GM12878 (cell line): ENCODE measurements around the gene KLHL7. TPM values are rescaled to one million over a fixed set of nuclear protein-coding genes. Genes with fewer than 3 reads are reported as not detected.

Experiments used
- ATAC-seq: fragments of 200-7000 bp; cut with Tn5 transposase; 3 replicates; pipeline ENCODE4 v1.9.1; 2020; ENCODE audit warnings: mild to moderate bottlenecking, moderate library complexity
- Bru-seq: library from RNA; stranded (reverse); fragments of 400-500 nt; gene quantifications from one replicate; lab custom pipeline; 2021; lab: Mats Ljungman, UMichigan
- BruChase-seq, 2 experiments: library from RNA; stranded (reverse); fragments of 400-500 nt; gene quantifications; one replicate each; lab custom pipeline; 2021; lab: Mats Ljungman, UMichigan
- BruUV-seq: library from RNA; stranded (reverse); fragments of 400-500 nt; replicated peaks from 2 replicates; lab custom pipeline; 2021; lab: Mats Ljungman, UMichigan
- CTCF ChIA-PET: fragments of 300-600 bp; sonication (Branson Sonifier 250); formaldehyde crosslinking; extraction: SDS; loops from one replicate; lab custom pipeline; 2021; ENCODE audit warnings: inconsistent platforms; lab: Yijun Ruan, JAX
- POLR2A ChIA-PET: fragments of 350-600 bp; formaldehyde crosslinking; extraction: SDS; loops from one replicate; lab custom pipeline; 2021; ENCODE audit warnings: inconsistent platforms; lab: Charles Lee
- RAD21 ChIA-PET: fragments of 300-600 bp; sonication (Branson Sonifier 250); formaldehyde crosslinking; loops from one replicate; lab custom pipeline; 2023; ENCODE audit warnings: antibody characterized with exemption; ENCODE audit not compliant: unreplicated experiment; lab: Charles Lee
- SMC1A ChIA-PET: fragments of 300-600 bp; sonication (Branson Sonifier 250); formaldehyde crosslinking; loops from one replicate; lab custom pipeline; 2023; ENCODE audit not compliant: unreplicated experiment, uncharacterized antibody; lab: Charles Lee
- DNase-seq: peaks from one replicate; pipeline ENCODE4 v3.0.0-alpha.2; 2011; ENCODE audit warnings: low read depth, low spot score
- FAIRE-seq: peaks from 3 replicates; lab custom pipeline; 2011; peaks lifted over from hg19 to GRCh38; lab: Jason Lieb, UNC
- H2AFZ ChIP-seq: 2 replicates; pipeline ENCODE4 v1.6.0; 2011; ENCODE audit warnings: low read depth, low read length, control low read depth; ENCODE audit not compliant: control insufficient read depth
- H3K27ac ChIP-seq: 2 replicates; pipeline ENCODE4 v1.5.1; 2011; ENCODE audit warnings: control low read depth; ENCODE audit not compliant: control insufficient read depth, insufficient read depth
- H3K27me3 ChIP-seq, 2 experiments: replicated peaks in 1 of 2; 2 replicates each; pipeline versions ENCODE4 v1.6.0 to v1.6.1; 2011; ENCODE audit warnings: low read length in 1 of 2; ENCODE audit not compliant: control insufficient read depth in 2 of 2, insufficient read depth in 2 of 2
- H3K36me3 ChIP-seq, 2 experiments: 2 replicates each; pipeline ENCODE4 v1.5.1; 2011; ENCODE audit warnings: low read length in 1 of 2; ENCODE audit not compliant: control insufficient read depth in 2 of 2, insufficient read depth in 2 of 2
- H3K4me1 ChIP-seq: 2 replicates; pipeline ENCODE4 v1.6.1; 2011; ENCODE audit warnings: mild to moderate bottlenecking, low read length, moderate library complexity, mixed read lengths; ENCODE audit not compliant: control insufficient read depth, insufficient read depth
- H3K4me2 ChIP-seq: 2 replicates; pipeline ENCODE4 v1.6.0; 2011; ENCODE audit warnings: control low read depth; ENCODE audit not compliant: control insufficient read depth, insufficient read depth
- H3K4me3 ChIP-seq: fragments of 200-600 bp; sonication (generic); 2 replicates; pipeline ENCODE4 v1.5.1; 2016
- H3K79me2 ChIP-seq: 2 replicates; pipeline ENCODE4 v1.6.0; 2011; ENCODE audit warnings: low read length; ENCODE audit not compliant: control insufficient read depth, insufficient read depth
- H3K9ac ChIP-seq: 2 replicates; pipeline ENCODE4 v1.8.0; 2011; ENCODE audit warnings: low read length, control low read depth, mixed read lengths; ENCODE audit not compliant: control insufficient read depth, insufficient read depth
- H3K9me3 ChIP-seq: replicated peaks from 3 replicates; pipeline ENCODE4 v1.5.1; 2011; ENCODE audit warnings: mild to moderate bottlenecking, low read length; ENCODE audit not compliant: control insufficient read depth, insufficient read depth
- H4K20me1 ChIP-seq: 2 replicates; pipeline ENCODE4 v1.6.0; 2011; ENCODE audit not compliant: control insufficient read depth, insufficient read depth
- ATF7 ChIP-seq: fragments of 450-650 bp; IDR thresholded peaks from 2 replicates; pipeline ENCODE4 v1.6.1; 2016; ENCODE audit warnings: low read depth, mild to moderate bottlenecking
- BHLHE40 ChIP-seq, 2 experiments: fragments of 450-650 bp in 1 of 2; IDR thresholded peaks; 2 replicates each; pipeline ENCODE4 v1.6.1; 2011 to 2017; ENCODE audit warnings: low read depth in 2 of 2, borderline replicate concordance in 1 of 2, improper control_type of control experiment in 1 of 2, low read length in 1 of 2, mild to moderate bottlenecking in 1 of 2
- CBFB ChIP-seq: IDR thresholded peaks from 2 replicates; pipeline ENCODE4 v1.6.1; 2016; ENCODE audit warnings: antibody characterized with exemption, low read depth
- CREM ChIP-seq: IDR thresholded peaks from 2 replicates; pipeline ENCODE4 v1.6.1; 2014; ENCODE audit warnings: antibody characterized with exemption, low read depth
- ETV6 ChIP-seq, 2 experiments: fragments of 450-650 bp in 1 of 2; IDR thresholded peaks in 1 of 2; conservative IDR thresholded peaks in 1 of 2; 2 replicates each; pipeline ENCODE4 v1.6.1; 2014; ENCODE audit warnings: antibody characterized with exemption in 1 of 2, borderline replicate concordance in 1 of 2, low read depth in 1 of 2, mild to moderate bottlenecking in 1 of 2, moderate library complexity in 1 of 2
- GATAD2B ChIP-seq: fragments of 450-650 bp; conservative IDR thresholded peaks from 2 replicates; pipeline ENCODE4 v1.6.1; 2017; ENCODE audit warnings: low read depth, mild to moderate bottlenecking, moderate library complexity
- HCFC1 ChIP-seq: fragments of 150-350 bp; IDR thresholded peaks from 2 replicates; pipeline ENCODE4 v1.6.1; 2014; ENCODE audit warnings: low read length
- IRF5 ChIP-seq: fragments of 450-650 bp; IDR thresholded peaks from 2 replicates; pipeline ENCODE4 v1.6.1; 2017; ENCODE audit warnings: borderline replicate concordance
- JUNB ChIP-seq: IDR thresholded peaks from 2 replicates; pipeline ENCODE4 v1.6.1; 2016; ENCODE audit warnings: antibody characterized with exemption, mild to moderate bottlenecking
- MAX ChIP-seq: IDR thresholded peaks from 2 replicates; pipeline ENCODE4 v1.6.1; 2012; ENCODE audit warnings: low read depth, low read length, improper control_type of control experiment
- NFYA ChIP-seq: IDR thresholded peaks from 2 replicates; pipeline ENCODE4 v1.6.1; 2011; ENCODE audit warnings: low read depth, mild to moderate bottlenecking, low read length, improper control_type of control experiment, borderline replicate concordance
- NR2F1 ChIP-seq: fragments of 450-650 bp; conservative IDR thresholded peaks from 2 replicates; pipeline ENCODE4 v1.6.1; 2017; ENCODE audit warnings: mild to moderate bottlenecking
- POLR2AphosphoS5 ChIP-seq: IDR thresholded peaks from 2 replicates; pipeline ENCODE4 v1.6.1; 2011; ENCODE audit warnings: mild to moderate bottlenecking, low read length, inconsistent platforms
- SP1 ChIP-seq: IDR thresholded peaks from one replicate; pipeline ENCODE4 v1.6.1; 2011; ENCODE audit warnings: low read depth, low read length
- SRF ChIP-seq, 2 experiments: IDR thresholded peaks; 2 replicates each; pipeline ENCODE4 v1.6.1; 2011; ENCODE audit warnings: low read depth in 2 of 2, low read length in 2 of 2, mild to moderate bottlenecking in 1 of 2, moderate library complexity in 1 of 2
- TCF3 ChIP-seq: IDR thresholded peaks from 2 replicates; pipeline ENCODE4 v1.6.1; 2012; ENCODE audit warnings: low read depth, mild to moderate bottlenecking, low read length, borderline replicate concordance; ENCODE audit not compliant: insufficient read depth
- ZNF207 ChIP-seq: fragments of 450-650 bp; IDR thresholded peaks from 2 replicates; pipeline ENCODE4 v1.6.1; 2014; ENCODE audit warnings: antibody characterized with exemption, mild to moderate bottlenecking, borderline replicate concordance
- ZNF384 ChIP-seq: IDR thresholded peaks from 2 replicates; pipeline ENCODE4 v1.6.1; 2012; ENCODE audit warnings: low read depth, mild to moderate bottlenecking, low read length, improper control_type of control experiment, borderline replicate concordance
- WGBS: methylation state at CpG from one replicate; pipeline ENCODE4 v1.1.6; 2016; ENCODE audit warnings: low lambda C conversion rate; ENCODE audit not compliant: insufficient replicate concordance, insufficient coverage; ENCODE audit errors: missing lambda C conversion rate; 5-methylcytosine and 5-hydroxymethylcytosine counted together
- in situ Hi-C: fragments of 300-500 bp; cut with MboI; formaldehyde crosslinking; loops from 9 replicates; pipeline ENCODE4 v1.14.3; 2018; ENCODE audit warnings: mixed read lengths
- intact Hi-C: fragments of 100-400 bp; cut with micrococcal nuclease; formaldehyde crosslinking; loops from one replicate; pipeline ENCODE4 v1.14.2; 2022; ENCODE audit not compliant: unreplicated experiment
- long read RNA-seq, 2 experiments: library from polyadenylated mRNA; unstranded; transcript quantifications; one replicate each; pipeline ENCODE4 v2.0.0, GENCODE V29; 2019 to 2020
- polyA minus RNA-seq, 3 experiments: library from RNA; depleted of rRNA, polyadenylated mRNA; stranded (reverse); fragments of >200 nt; gene quantifications; 2 replicates each; pipeline ENCODE4 v1.2.3, GENCODE V29; 2011
- polyA plus RNA-seq, 11 experiments: library from polyadenylated mRNA; depleted of rRNA in 4 of 11; unstranded in 6 of 11; stranded (reverse) in 5 of 11; fragments of >200 nt; fragmentation: Nextera tagmentation in 4 of 11; fragmentation: Illumina TruSeq in 1 of 11; extraction: Ambion mirVana in 4 of 11; extraction: Trizol in 1 of 11; gene quantifications; 1 replicate in 1 of 11; 2 replicates in 10 of 11; pipeline versions ENCODE4 v1.2.1 to v1.2.3, GENCODE V29; 2011 to 2016; ENCODE audit warnings: inconsistent platforms in 2 of 11, missing spikeins in 2 of 11, low read depth in 1 of 11
- total RNA-seq, 4 experiments: library from RNA; depleted of rRNA in 3 of 4; stranded (reverse); fragments of >200 nt in 3 of 4; fragmentation: Illumina TruSeq in 1 of 4; extraction: Trizol in 1 of 4; gene quantifications; 2 replicates each; pipeline versions ENCODE4 v1.2.1 to v1.2.3, GENCODE V29; 2013 to 2021

KLHL7 gene
- 30.5 and 31.4 TPM in 2 replicates for total RNA-seq (2013; cell fraction: nucleolus; rRNA removed)
- total RNA-seq (2014; rRNA removed) (14.2 and 17.3 TPM in 2 replicates), total RNA-seq (2014; rRNA removed; fragmentation: Illumina TruSeq; extraction: Trizol) (19.5 and 22.0 TPM in 2 replicates), total RNA-seq (2021) (20.0 and 22.4 TPM in 2 replicates), polyA plus RNA-seq (2011; rRNA removed) (38.7 and 61.0 TPM in 2 replicates), polyA plus RNA-seq (2014; fragmentation: Illumina TruSeq; extraction: Trizol) (16.4 and 24.4 TPM in 2 replicates), polyA plus RNA-seq (2014; fragmentation: Nextera tagmentation; extraction: Ambion mirVana) (10 to 100 TPM in 1 of 2 experiments, 1 to 10 TPM in 1; 6.4 to 12.4 TPM), polyA plus RNA-seq (2014; rRNA removed) (19.6 and 22.6 TPM in 2 replicates), polyA plus RNA-seq (2016; fragmentation: Nextera tagmentation; extraction: Ambion mirVana) (10 to 100 TPM; 33.7 to 34.5 TPM), polyA minus RNA-seq (2011; rRNA and poly(A)+ RNA removed) (14.9 and 18.8 TPM in 2 replicates), Bru-seq, nascent RNA (percentile 62 among the genes with signal in this experiment), BruChase-seq, experiment 1, labeled RNA remaining after a 6-hour chase (percentile 56 among the genes with signal in this experiment), BruChase-seq, experiment 2, labeled RNA remaining after a 2-hour chase (percentile 62 among the genes with signal in this experiment)
- 9.0 TPM for polyA plus RNA-seq (2011; ENCODE audit: low read depth)
- polyA plus RNA-seq (2011; cell fraction: cytosol; rRNA removed), result 20.6 and 21.2 TPM in 2 replicates
- 13.8 and 17.2 TPM in 2 replicates for polyA plus RNA-seq (2011; cell fraction: nucleus; rRNA removed)
- 13.3 and 17.4 TPM in 2 replicates for polyA plus RNA-seq (2012)
- polyA minus RNA-seq (2011; cell fraction: cytosol; rRNA and poly(A)+ RNA removed), result 11.4 and 13.0 TPM in 2 replicates
- 9.8 and 15.7 TPM in 2 replicates for polyA minus RNA-seq (2011; cell fraction: nucleus; rRNA and poly(A)+ RNA removed)
- long read RNA-seq, experiment 1, full-length matches to known transcripts, result 11 of 15 reads
- long read RNA-seq, experiment 1, partial matches to known transcripts, result 2 of 15 reads
- long read RNA-seq, experiment 1, other reads (novel, unspliced or antisense), result 2 of 15 reads
- long read RNA-seq, experiment 2, full-length matches to known transcripts, result 66 of 109 reads
- long read RNA-seq, experiment 2, partial matches to known transcripts, result 10 of 109 reads
- long read RNA-seq, experiment 2, other reads (novel, unspliced or antisense), result 33 of 109 reads

- Histone ChIP-seq H3K4me1 (peaks cover 7% of the 10 kb centered on the region; the same call in 1 of the 2 replicates), H3K9me3 (no peaks in the 10 kb centered on the region; the same call in 2 of the 3 replicates), H3K4me2 (peak within 1 kb of the TSS; percentile 78), H3K79me2 (peaks cover 6% of the 10 kb centered on the region; the same call in 1 of the 2 replicates), H3K36me3 (no peaks in the 10 kb centered on the region), H3K9ac (peak within 1 kb of the TSS; percentile 88), H4K20me1 (no peaks in the 10 kb centered on the region), H3K4me3 (peak within 1 kb of the TSS; percentile 99), H3K27me3 (no peaks in the 10 kb centered on the region), H3K27ac (peak within 1 kb of the TSS; percentile 77), H2AFZ (peak within 1 kb of the TSS; percentile 97)
- in situ Hi-C loops (no loop called here), intact Hi-C loops (loop anchor here (1.0 kb wide), 1 partner anchor 76 kb away; no protein-coding TSS in a partner anchor)
- POLR2A ChIA-PET, result interaction anchor here (0.6 to 2.3 kb wide), 11 partner anchors 11 to 367 kb away, joined by 3 to 10 read pairs (median 4); partner anchors contain the start of gene NUP42
- BruUV-seq, result no TSS peak
- SMC1A ChIA-PET, result interaction anchor here (0.7 to 3.4 kb wide), 9 partner anchors 10 to 1472 kb away, joined by 3 to 16 read pairs (median 3); partner anchors contain the start of gene NUP42
- CTCF ChIA-PET, result interaction anchor here (0.7 to 2.7 kb wide), 10 partner anchors 8 to 250 kb away, joined by 3 to 20 read pairs (median 5); partner anchors contain the start of gene NUP42
- ATAC-seq, result peak; percentile 98
- peak; percentile 7 for FAIRE-seq
- peak; percentile 64 for DNase-seq
- RAD21 ChIA-PET, result interaction anchor here (0.5 to 2.3 kb wide), 5 partner anchors 75 to 245 kb away, joined by 3 to 14 read pairs (median 3); no protein-coding TSS in a partner anchor
- under 1% methylated on average over 40 of the region's 40 CpGs for WGBS
- TF ChIP-seq HCFC1, result peak; percentile 70
- TF ChIP-seq NFYA, result no peak
- no peak for TF ChIP-seq NR2F1
- 0 out of 4 replicates have a peak, but pooled peaks of 1 of the 2 experiments have one; percentile 61 for TF ChIP-seq SRF (IDR thresholded peaks at IDR 0.05; ENCODE audit: low read depth in 2 of 2, low read length in 2 of 2)
- TF ChIP-seq POLR2AphosphoS5, result peak; percentile 92
- TF ChIP-seq ZNF207, result no peak
- peak; percentile 20; the same call in 1 of the 2 replicates for TF ChIP-seq MAX
- peak; percentile 48; the same call in 1 of the 2 replicates for TF ChIP-seq TCF3
- peak; percentile 72; the same call in 1 of the 2 replicates for TF ChIP-seq GATAD2B
- no peak for TF ChIP-seq IRF5
- TF ChIP-seq CREM, result peak; percentile 98
- peak; percentile 80 for TF ChIP-seq SP1
- 0 out of 2 replicates have a peak, but pooled peaks have one; percentile 23 for TF ChIP-seq CBFB
- no peak for TF ChIP-seq ZNF384
- TF ChIP-seq JUNB, result 0 out of 2 replicates have a peak, but pooled peaks have one; percentile 5
- TF ChIP-seq ATF7, result no peak; the same call in 1 of the 2 replicates
- peak in 1 of 2 experiments; percentile 57; a peak in 1 of 4 replicates for TF ChIP-seq BHLHE40 (IDR thresholded peaks at IDR 0.05; ENCODE audit: borderline replicate concordance in 1 of 2, low read depth in 2 of 2, low read length in 1 of 2)
- no peak for TF ChIP-seq ETV6 (conservative IDR thresholded peaks at IDR 0.05 in 1 of 2, IDR thresholded peaks at IDR 0.05 in 1 of 2; ENCODE audit: borderline replicate concordance in 1 of 2, low read depth in 1 of 2)
Observed at GRCh38 chr7:23105644-23106056, at the start of gene KLHL7. Gene KLHL7 (plus strand): TSS chr7:23105785. CDS start chr7:23106027, 242 bp downstream.
